HepG2 (cell line): Measurements from ENCODE around the gene SLC22A23. TPM values are rescaled to one million over a fixed set of nuclear protein-coding genes. Genes with fewer than 3 reads are reported as not detected.
A peak's percentile ranks its signal among the peaks of the same experiment; 100 is the strongest.

Source experiments
- ARNT2 ChIP-seq: sonication (generic); formaldehyde crosslinking; IDR thresholded peaks from 2 replicates; pipeline ENCODE4 v1.8.0; 2022; ENCODE audit warnings: mild to moderate bottlenecking, low read depth, missing genetic modification reagents, moderate library complexity
- DRAP1 ChIP-seq: IDR thresholded peaks from 2 replicates; pipeline ENCODE4 v1.6.1; 2016; ENCODE audit warnings: missing genetic modification reagents, missing compliant biosample characterization
- E2F5 ChIP-seq: sonication (generic); formaldehyde crosslinking; conservative IDR thresholded peaks from 2 replicates; pipeline ENCODE4 v1.4.0; 2020; ENCODE audit warnings: missing genetic modification reagents
- FOXO1 ChIP-seq: sonication (generic); formaldehyde crosslinking; IDR thresholded peaks from 2 replicates; pipeline ENCODE4 v1.4.0; 2020; ENCODE audit warnings: missing genetic modification reagents
- FOXO4 ChIP-seq: sonication (generic); formaldehyde crosslinking; conservative IDR thresholded peaks from 2 replicates; pipeline ENCODE4 v1.8.1; 2023; ENCODE audit warnings: missing genetic modification reagents
- HBP1 ChIP-seq: IDR thresholded peaks from 2 replicates; pipeline ENCODE4 v1.6.1; 2016; ENCODE audit warnings: low read depth, control low read depth
- HOXA5 ChIP-seq: sonication (generic); formaldehyde crosslinking; IDR thresholded peaks from 2 replicates; pipeline ENCODE4 v1.4.0; 2020; ENCODE audit warnings: missing genetic modification reagents
- KLF13 ChIP-seq: sonication (generic); formaldehyde crosslinking; IDR thresholded peaks from 2 replicates; pipeline ENCODE4 v1.4.0; 2020; ENCODE audit warnings: mild to moderate bottlenecking, missing genetic modification reagents
- KMT2A ChIP-seq: sonication (generic); formaldehyde crosslinking; IDR thresholded peaks from 2 replicates; pipeline ENCODE4 v1.4.0; 2020; ENCODE audit warnings: missing genetic modification reagents
- MAF1 ChIP-seq: sonication (generic); formaldehyde crosslinking; IDR thresholded peaks from 2 replicates; pipeline ENCODE4 v1.5.0; 2020; ENCODE audit warnings: missing genetic modification reagents, borderline replicate concordance
- NR2F2 ChIP-seq: IDR thresholded peaks from 2 replicates; pipeline ENCODE4 v1.6.1; 2012; ENCODE audit warnings: low read depth, inconsistent platforms, borderline replicate concordance
- NR2F6 ChIP-seq, 2 experiments: IDR thresholded peaks; 2 replicates each; pipeline ENCODE4 v1.6.1; 2016; ENCODE audit warnings: antibody characterized with exemption in 1 of 2, mild to moderate bottlenecking in 1 of 2
- REPIN1 ChIP-seq: sonication (generic); formaldehyde crosslinking; IDR thresholded peaks from 2 replicates; pipeline ENCODE4 v1.8.0; 2022; ENCODE audit warnings: missing genetic modification reagents, low read depth, mild to moderate bottlenecking, borderline replicate concordance
- SYNCRIP ChIP-seq: fragments of 200-400 bp; formaldehyde crosslinking; IDR thresholded peaks from 2 replicates; pipeline ENCODE4 v1.6.1; 2018; ENCODE audit warnings: mild to moderate bottlenecking, low read depth, low read length; ENCODE audit not compliant: insufficient read depth
- ZBTB25 ChIP-seq: IDR thresholded peaks from 2 replicates; pipeline ENCODE4 v1.6.1; 2018; ENCODE audit warnings: missing genetic modification reagents
- ZBTB3 ChIP-seq: sonication (generic); formaldehyde crosslinking; IDR thresholded peaks from 2 replicates; pipeline ENCODE4 v1.4.0; 2020; ENCODE audit warnings: low read depth, mild to moderate bottlenecking, moderate library complexity, missing genetic modification reagents, borderline replicate concordance
- ZBTB33 ChIP-seq: sonication (generic); formaldehyde crosslinking; IDR thresholded peaks from 2 replicates; pipeline ENCODE4 v1.4.0; 2020; ENCODE audit warnings: missing genetic modification reagents
- ZBTB7B ChIP-seq: sonication (generic); formaldehyde crosslinking; IDR thresholded peaks from 2 replicates; pipeline ENCODE4 v1.4.0; 2020; ENCODE audit warnings: missing genetic modification reagents
- ZNF10 ChIP-seq: sonication (generic); formaldehyde crosslinking; IDR thresholded peaks from 2 replicates; pipeline ENCODE4 v1.4.0; 2020; ENCODE audit warnings: mild to moderate bottlenecking, low read depth, missing genetic modification reagents, borderline replicate concordance
- ZNF431 ChIP-seq: sonication (generic); formaldehyde crosslinking; IDR thresholded peaks from 2 replicates; pipeline ENCODE4 v1.9.0; 2022; ENCODE audit warnings: missing genetic modification reagents, low read depth, mild to moderate bottlenecking, borderline replicate concordance
- ZNF549 ChIP-seq: sonication (generic); formaldehyde crosslinking; IDR thresholded peaks from 2 replicates; pipeline ENCODE4 v1.5.0; 2020; ENCODE audit warnings: missing genetic modification reagents
- ZNF550 ChIP-seq: sonication (generic); formaldehyde crosslinking; IDR thresholded peaks from 2 replicates; pipeline ENCODE4 v1.4.0; 2020; ENCODE audit warnings: mild to moderate bottlenecking, missing genetic modification reagents, borderline replicate concordance
- ZNF558 ChIP-seq: sonication (generic); formaldehyde crosslinking; IDR thresholded peaks from 2 replicates; pipeline ENCODE4 v1.9.0; 2022; ENCODE audit warnings: mild to moderate bottlenecking, missing genetic modification reagents, borderline replicate concordance
- polyA plus RNA-seq, 8 experiments: library from polyadenylated mRNA; depleted of rRNA in 3 of 8; stranded (reverse) in 7 of 8; unstranded in 1 of 8; fragments of >200 nt; fragmentation: Illumina TruSeq in 4 of 8; extraction: Trizol in 4 of 8; gene quantifications; 2 replicates each; pipeline versions ENCODE4 v1.2.1 to v1.2.3, GENCODE V29; 2011 to 2016; ENCODE audit warnings: low read depth in 4 of 8, missing spikeins in 1 of 8, mixed read lengths in 1 of 8; ENCODE audit not compliant: insufficient read depth in 1 of 8
- total RNA-seq, 5 experiments: library from RNA; depleted of rRNA; stranded (reverse); fragments of >200 nt; fragmentation: Illumina TruSeq; extraction: Trizol; gene quantifications; 2 replicates each; pipeline ENCODE4 v1.2.3, GENCODE V29; 2016; ENCODE audit warnings: low read depth in 1 of 5

Gene SLC22A23
- total and polyA plus RNA-seq, 2 of the 13 experiments (the other 11 are each of a cell fraction or from before 2014, with no cell fraction given) = 11.8 to 17.5 TPM

GRCh38 chr6:3455147-3455568, 1.7 kb downstream of the SLC22A23 start (continued):
- no peak for TF ChIP-seq ZNF431 (CRISPR knock-in tag)
- no peak for TF ChIP-seq REPIN1 (CRISPR knock-in tag)
- TF ChIP-seq ZNF10 (CRISPR knock-in tag) = no peak
- TF ChIP-seq FOXO4 (CRISPR knock-in tag) = peak; percentile 48; the same call in 1 of the 2 replicates
- no peak; the same call in 1 of the 2 replicates for TF ChIP-seq ZBTB3 (CRISPR knock-in tag)
- no peak for TF ChIP-seq ZNF558 (CRISPR knock-in tag)
- TF ChIP-seq ZBTB25 (CRISPR knock-in tag) = no peak
- TF ChIP-seq HOXA5 = 0 out of 2 replicates have a peak, but pooled peaks have one; percentile 12
- peak; percentile 13; the same call in 1 of the 2 replicates for TF ChIP-seq ARNT2 (CRISPR knock-in tag)
- TF ChIP-seq DRAP1 (CRISPR knock-in tag) = no peak
- no peak; the same call in 1 of the 2 replicates for TF ChIP-seq KMT2A
- 0 out of 2 replicates have a peak, but pooled peaks have one; percentile 28 for TF ChIP-seq NR2F2
- no peak for TF ChIP-seq KLF13 (CRISPR knock-in tag)
- TF ChIP-seq ZNF549 (CRISPR knock-in tag) = no peak
- TF ChIP-seq HBP1 (CRISPR knock-in tag) = no peak; the same call in 1 of the 2 replicates
- no peak for TF ChIP-seq ZNF550 (CRISPR knock-in tag)
- TF ChIP-seq MAF1 = no peak
- TF ChIP-seq ZBTB33 (CRISPR knock-in tag) = no peak
- no peak for TF ChIP-seq FOXO1 (CRISPR knock-in tag)
- TF ChIP-seq ZBTB7B = no peak; the same call in 1 of the 2 replicates
- no peak for TF ChIP-seq NR2F6 (IDR thresholded peaks at IDR 0.05)
- TF ChIP-seq NR2F6 (CRISPR knock-in tag; IDR thresholded peaks at IDR 0.05) = no peak
- no peak for TF ChIP-seq SYNCRIP
- TF ChIP-seq E2F5 = no peak
